GM12865 (cell line): ENCODE results near the gene CSF1R.

Experiments used
- DNase-seq: peaks from one replicate; pipeline ENCODE4 v3.0.0; 2010; ENCODE audit warnings: low read depth
- H3K4me3 ChIP-seq: 2 replicates; pipeline ENCODE4 v1.5.1; 2011; ENCODE audit warnings: mild to moderate bottlenecking, low read depth, low read length, control low read depth
- CTCF ChIP-seq: IDR thresholded peaks from 2 replicates; pipeline ENCODE4 v1.5.1; 2011; ENCODE audit warnings: low read length, control low read depth, low read depth, inconsistent platforms; ENCODE audit not compliant: insufficient read depth; ENCODE audit errors: missing control alignments

The CSF1R gene

GRCh38 chr5:150131461-150131860 is 45.1 kb upstream of the CSF1R start:
- no peak overlapping the region for H3K4me3 ChIP-seq
- TF ChIP-seq CTCF: no peak
- DNase-seq: no peak

GRCh38 chr5:150130493-150130922 is 44.2 kb upstream of the CSF1R start:
- TF ChIP-seq CTCF: no peak
- no peak overlapping the region for H3K4me3 ChIP-seq
- DNase-seq: no peak

- TF ChIP-seq CTCF: peak; percentile 95
- peak; percentile 71 for DNase-seq
- no peak overlapping the region for H3K4me3 ChIP-seq
Observed at GRCh38 chr5:150129813-150130492, 43.6 kb upstream of the CSF1R start.

- no peak for TF ChIP-seq CTCF
- no peak overlapping the region for H3K4me3 ChIP-seq
- no peak for DNase-seq
Observed at GRCh38 chr5:150129454-150129812, 43.1 kb upstream of the CSF1R start.

GRCh38 chr5:150126921-150127265 is 40.5 kb upstream of the CSF1R start:
- TF ChIP-seq CTCF: no peak
- no peak for DNase-seq
- no peak overlapping the region for H3K4me3 ChIP-seq

GRCh38 chr5:150126199-150126920 is 40.0 kb upstream of the CSF1R start:
- no peak for DNase-seq
- H3K4me3 ChIP-seq: no peak overlapping the region
- TF ChIP-seq CTCF: no peak
